Trophoblast cell (in vitro differentiated cells and primary cell): Measurements from ENCODE around the gene TOMM20.

Source experiments
- DNase-seq, 2 donors: peaks; one replicate each; pipeline ENCODE4 v3.0.0-alpha.2; 2016
- H2AFZ ChIP-seq: 2 replicates; pipeline ENCODE4 v1.6.1; 2013; ENCODE audit warnings: low read length, moderate library complexity, mild to moderate bottlenecking; ENCODE audit not compliant: insufficient read depth, poor library complexity
- H2AK5ac ChIP-seq: 2 replicates; pipeline ENCODE4 v1.6.1; 2013; ENCODE audit warnings: mild to moderate bottlenecking, low read length
- H2BK120ac ChIP-seq: 2 replicates; pipeline ENCODE4 v1.6.1; 2013; ENCODE audit warnings: low read length, mild to moderate bottlenecking, moderate library complexity; ENCODE audit not compliant: insufficient read depth, poor library complexity
- H2BK12ac ChIP-seq: 2 replicates; pipeline ENCODE4 v1.6.1; 2013; ENCODE audit warnings: mild to moderate bottlenecking, low read length, moderate library complexity
- H2BK5ac ChIP-seq: 2 replicates; pipeline ENCODE4 v1.6.1; 2013; ENCODE audit warnings: low read length, low read depth, moderate library complexity, mild to moderate bottlenecking; ENCODE audit not compliant: poor library complexity
- H3K14ac ChIP-seq: 2 replicates; pipeline ENCODE4 v1.6.1; 2013; ENCODE audit warnings: mild to moderate bottlenecking, low read length
- H3K18ac ChIP-seq: 2 replicates; pipeline ENCODE4 v1.6.1; 2013; ENCODE audit warnings: mild to moderate bottlenecking, low read length
- H3K23ac ChIP-seq: 2 replicates; pipeline ENCODE4 v1.6.1; 2013; ENCODE audit warnings: low read length
- H3K27ac ChIP-seq: 2 replicates; pipeline ENCODE4 v1.5.1; 2013; ENCODE audit warnings: low read depth, mild to moderate bottlenecking, inconsistent platforms, low read length, moderate library complexity
- H3K27me3 ChIP-seq: 2 replicates; pipeline ENCODE4 v1.6.1; 2013; ENCODE audit warnings: inconsistent platforms, mild to moderate bottlenecking, low read length, moderate library complexity; ENCODE audit not compliant: insufficient read depth
- H3K36me3 ChIP-seq, 2 experiments: 1 replicate in 1 of 2; 2 replicates in 1 of 2; pipeline ENCODE4 v1.6.1; 2013; ENCODE audit warnings: low read length in 2 of 2, mild to moderate bottlenecking in 2 of 2, moderate library complexity in 1 of 2; ENCODE audit not compliant: insufficient read depth in 2 of 2, control insufficient read depth in 1 of 2
- H3K4ac ChIP-seq: 2 replicates; pipeline ENCODE4 v1.6.1; 2013; ENCODE audit warnings: low read depth, mild to moderate bottlenecking, low read length, moderate library complexity
- H3K4me1 ChIP-seq, 2 experiments: 1 replicate in 1 of 2; 2 replicates in 1 of 2; pipeline ENCODE4 v1.6.1; 2013; ENCODE audit warnings: low read length in 2 of 2, mild to moderate bottlenecking in 2 of 2, moderate library complexity in 1 of 2; ENCODE audit not compliant: insufficient read depth in 2 of 2, control insufficient read depth in 1 of 2
- H3K4me2 ChIP-seq: 2 replicates; pipeline ENCODE4 v1.6.1; 2013; ENCODE audit warnings: inconsistent platforms, mild to moderate bottlenecking, low read length, moderate library complexity
- H3K4me3 ChIP-seq: 2 replicates; pipeline ENCODE4 v1.5.1; 2013; ENCODE audit warnings: mild to moderate bottlenecking, low read depth, low read length, inconsistent platforms
- H3K79me1 ChIP-seq: one replicate; pipeline ENCODE4 v1.6.1; 2013; ENCODE audit warnings: low read length
- H3K79me2 ChIP-seq: 2 replicates; pipeline ENCODE4 v1.6.1; 2013; ENCODE audit warnings: low read length, mild to moderate bottlenecking; ENCODE audit not compliant: control insufficient read depth, insufficient read depth, poor library complexity
- H3K9ac ChIP-seq: 2 replicates; pipeline ENCODE4 v1.6.1; 2013; ENCODE audit warnings: mild to moderate bottlenecking, low read length
- H3K9me3 ChIP-seq: 2 replicates; pipeline ENCODE4 v1.6.1; 2013; ENCODE audit warnings: low read depth, mild to moderate bottlenecking, control low read depth, inconsistent platforms, low read length; ENCODE audit not compliant: insufficient read depth
- H4K12ac ChIP-seq: 2 replicates; pipeline ENCODE4 v1.6.1; 2013; ENCODE audit warnings: low read depth, mild to moderate bottlenecking, low read length, moderate library complexity
- H4K8ac ChIP-seq: 2 replicates; pipeline ENCODE4 v1.6.1; 2013; ENCODE audit warnings: low read depth, mild to moderate bottlenecking, low read length, moderate library complexity
- H4K91ac ChIP-seq: one replicate; pipeline ENCODE4 v1.6.1; 2013; ENCODE audit warnings: low read depth, mild to moderate bottlenecking, low read length, moderate library complexity
- WGBS: extraction: QIAGEN DNeasy Blood & Tissue Kit; methylation state at CpG from one replicate; pipeline ENCODE4 v1.1.7; 2013; ENCODE audit warnings: missing lambda C conversion rate; ENCODE audit not compliant: insufficient read length, insufficient coverage; ENCODE audit errors: extremely low coverage; 5-methylcytosine and 5-hydroxymethylcytosine counted together

The TOMM20 gene

DNA sequence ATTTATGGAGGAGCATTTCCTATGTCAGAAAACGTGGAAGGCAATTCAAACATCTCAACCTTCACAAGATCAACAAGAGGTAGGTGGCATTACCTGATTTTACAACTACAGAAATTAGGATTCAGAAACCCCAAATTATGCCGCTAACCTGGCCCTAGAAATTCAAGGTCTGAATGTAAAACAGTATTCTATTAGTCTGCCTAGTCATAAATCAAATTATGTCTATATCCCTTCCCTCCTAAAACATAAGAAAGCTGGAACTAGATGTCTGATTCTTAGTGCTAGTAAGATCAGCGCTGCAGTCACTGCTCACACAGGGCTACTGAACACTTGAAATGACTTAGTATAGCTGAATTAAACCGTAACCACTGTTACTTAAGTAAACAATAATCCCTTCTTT lies 1.4 kb downstream of the TOMM20 start:
- no peak for DNase-seq
- Histone ChIP-seq H3K27me3 (no peaks in the 10 kb centered on the region), H3K36me3 (peaks cover 12% of the 10 kb centered on the region in 2 experiments), H2AK5ac (no peak overlapping the region), H4K12ac (no peak overlapping the region), H3K4me3 (no peak overlapping the region), H3K4me1 (peaks cover 2 to 7% of the 10 kb centered on the region in 2 experiments), H2AFZ (no peak overlapping the region), H2BK12ac (no peak overlapping the region), H3K79me2 (peaks cover 20% of the 10 kb centered on the region), H3K27ac (no peak overlapping the region), H3K23ac (no peak overlapping the region), H3K4ac (peak overlapping the region; percentile 95), H4K8ac (no peak overlapping the region), H3K18ac (no peak overlapping the region), H3K14ac (no peak overlapping the region), H3K79me1 (peaks cover 5% of the 10 kb centered on the region), H3K9ac (no peak overlapping the region), H4K91ac (no peak overlapping the region), H2BK120ac (no peak overlapping the region), H3K4me2 (peak overlapping the region; percentile 63), H3K9me3 (peaks cover 1% of the 10 kb centered on the region), H2BK5ac (no peak overlapping the region)
- no CpG with 5 or more reads among the region's 4 CpGs for WGBS

GRCh38 chr1:235124665-235125064 lies 4.0 kb downstream of the TOMM20 start:
- Histone ChIP-seq H3K23ac (no peak overlapping the region), H3K9ac (no peak overlapping the region), H4K91ac (no peak overlapping the region), H4K12ac (no peak overlapping the region), H2AFZ (no peak overlapping the region), H2BK5ac (no peak overlapping the region), H3K79me1 (peaks cover 5% of the 10 kb centered on the region), H3K36me3 (peaks cover 15 to 21% of the 10 kb centered on the region in 2 experiments), H4K8ac (no peak overlapping the region), H3K27me3 (no peaks in the 10 kb centered on the region), H2BK12ac (no peak overlapping the region), H3K9me3 (no peaks in the 10 kb centered on the region), H3K27ac (no peak overlapping the region), H3K4ac (no peak overlapping the region), H3K4me3 (no peak overlapping the region), H2BK120ac (no peak overlapping the region), H3K18ac (no peak overlapping the region), H3K4me1 (peaks cover 0 to 3% of the 10 kb centered on the region in 2 experiments), H2AK5ac (no peak overlapping the region), H3K4me2 (no peak overlapping the region), H3K79me2 (peaks cover 20% of the 10 kb centered on the region), H3K14ac (no peak overlapping the region)
- no CpG with 5 or more reads among the region's 1 CpG for WGBS
- DNase-seq = no peak

DNA sequence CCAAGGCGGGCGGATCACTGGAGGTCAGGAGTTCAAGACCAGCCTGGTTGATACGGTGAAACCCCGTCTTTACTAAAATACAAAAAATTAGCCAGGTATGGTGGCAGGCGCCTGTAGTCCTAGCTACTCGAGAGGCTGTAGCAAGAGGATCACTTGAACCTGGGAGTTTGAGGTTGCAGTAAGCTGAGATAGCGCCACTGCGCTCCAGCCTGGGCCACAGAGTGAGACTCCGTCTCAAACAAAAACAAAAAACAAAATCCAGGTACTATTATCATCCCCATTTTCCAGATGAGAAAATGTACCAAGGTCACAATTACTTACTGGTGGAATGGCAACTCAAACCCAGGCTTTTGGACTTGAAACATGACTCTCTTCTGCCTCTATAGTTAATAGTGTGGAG lies 4.5 kb downstream of the TOMM20 start:
- DNase-seq = no peak
- Histone ChIP-seq H2AK5ac (no peak overlapping the region), H3K27ac (no peak overlapping the region), H3K27me3 (no peaks in the 10 kb centered on the region), H3K36me3 (peaks cover 15 to 21% of the 10 kb centered on the region in 2 experiments), H2AFZ (no peak overlapping the region), H3K18ac (no peak overlapping the region), H3K9me3 (no peaks in the 10 kb centered on the region), H4K12ac (no peak overlapping the region), H3K79me1 (peaks cover 5% of the 10 kb centered on the region), H3K79me2 (peaks cover 20% of the 10 kb centered on the region), H4K8ac (no peak overlapping the region), H3K9ac (no peak overlapping the region), H2BK12ac (no peak overlapping the region), H3K4me1 (peaks cover 0 to 2% of the 10 kb centered on the region in 2 experiments), H3K4ac (peak overlapping the region; percentile 78), H2BK120ac (no peak overlapping the region), H3K14ac (no peak overlapping the region), H4K91ac (no peak overlapping the region), H3K4me3 (no peak overlapping the region), H3K23ac (no peak overlapping the region), H3K4me2 (no peak overlapping the region), H2BK5ac (no peak overlapping the region)
- WGBS = no CpG with 5 or more reads among the region's 9 CpGs

GRCh38 chr1:235122348-235122747 lies 6.3 kb downstream of the TOMM20 start:
- Histone ChIP-seq H3K36me3 (peaks cover 26 to 29% of the 10 kb centered on the region in 2 experiments), H4K8ac (no peak overlapping the region), H3K79me2 (peaks cover 9% of the 10 kb centered on the region), H3K4ac (no peak overlapping the region), H2BK5ac (no peak overlapping the region), H2BK12ac (no peak overlapping the region), H3K14ac (no peak overlapping the region), H3K4me2 (no peak overlapping the region), H3K18ac (no peak overlapping the region), H2AK5ac (no peak overlapping the region), H4K12ac (no peak overlapping the region), H3K27ac (no peak overlapping the region), H2BK120ac (no peak overlapping the region), H3K23ac (no peak overlapping the region), H3K79me1 (no peaks in the 10 kb centered on the region), H4K91ac (no peak overlapping the region), H2AFZ (no peak overlapping the region), H3K4me1 (peaks cover 0 to 2% of the 10 kb centered on the region in 2 experiments), H3K9me3 (no peaks in the 10 kb centered on the region), H3K4me3 (no peak overlapping the region), H3K27me3 (no peaks in the 10 kb centered on the region), H3K9ac (no peak overlapping the region)
- no CpG with 5 or more reads among the region's 1 CpG for WGBS
- no peak for DNase-seq
